OCI-LY7 (cell line): ENCODE measurements around the gene RAB24. TPM values are rescaled to one million over a fixed set of nuclear protein-coding genes. Genes with fewer than 3 reads are reported as not detected.

Experiments used
- BruUV-seq: library from RNA; stranded (reverse); fragments of 400-500 nt; replicated peaks from 2 replicates; lab custom pipeline; 2021; lab: Mats Ljungman, UMichigan
- CTCF ChIA-PET: fragments of 300-600 bp; sonication (Branson Sonifier 250); formaldehyde crosslinking; loops from one replicate; lab custom pipeline; 2022; ENCODE audit warnings: antibody characterized with exemption; ENCODE audit not compliant: unreplicated experiment; lab: Charles Lee
- POLR2A ChIA-PET: fragments of 300-600 bp; sonication (Branson Sonifier 250); formaldehyde crosslinking; loops from one replicate; lab custom pipeline; 2022; ENCODE audit warnings: antibody characterized with exemption; lab: Charles Lee
- DNase-seq: peaks from one replicate; pipeline ENCODE4 v3.0.0-alpha.2; 2015; ENCODE audit warnings: low spot score
- H2AFZ ChIP-seq: fragments of 200-600 bp; sonication (generic), shearing (Covaris generic); 2 replicates; pipeline ENCODE4 v1.6.1; 2014; ENCODE audit warnings: mild to moderate bottlenecking, antibody characterized with exemption, low read length, moderate library complexity
- H3K27ac ChIP-seq: fragments of 200-600 bp; sonication (generic); 2 replicates; pipeline ENCODE4 v1.5.1; 2014; ENCODE audit warnings: mixed run types, low read depth, mild to moderate bottlenecking, moderate library complexity, low read length, inconsistent platforms; ENCODE audit not compliant: poor library complexity, severe bottlenecking
- H3K36me3 ChIP-seq: fragments of 200-600 bp; sonication (generic); 2 replicates; pipeline ENCODE4 v1.6.1; 2014; ENCODE audit warnings: mild to moderate bottlenecking, antibody characterized with exemption, low read length, moderate library complexity, mixed read lengths; ENCODE audit not compliant: insufficient read depth
- H3K4me1 ChIP-seq: fragments of 200-600 bp; sonication (generic); 2 replicates; pipeline ENCODE4 v1.5.1; 2014; ENCODE audit warnings: mild to moderate bottlenecking, low read length; ENCODE audit not compliant: insufficient read depth, poor library complexity, severe bottlenecking
- H3K4me2 ChIP-seq: fragments of 200-600 bp; sonication (generic); 2 replicates; pipeline ENCODE4 v1.6.1; 2014; ENCODE audit warnings: mild to moderate bottlenecking, low read length
- H3K4me3 ChIP-seq: fragments of 200-600 bp; sonication (generic); 2 replicates; pipeline ENCODE4 v1.5.1; 2014; ENCODE audit warnings: mild to moderate bottlenecking, low read depth, low read length; ENCODE audit not compliant: poor library complexity, severe bottlenecking
- H3K79me2 ChIP-seq: fragments of 200-600 bp; sonication (generic); 2 replicates; pipeline ENCODE4 v1.6.1; 2016; ENCODE audit warnings: low read depth, mild to moderate bottlenecking, low read length, moderate library complexity, mixed read lengths; ENCODE audit not compliant: insufficient read depth
- H3K9me2 ChIP-seq: fragments of 200-600 bp; sonication (generic); 2 replicates; pipeline ENCODE4 v1.6.1; 2016; ENCODE audit warnings: mild to moderate bottlenecking, low read length, mixed read lengths; ENCODE audit not compliant: insufficient read depth
- H3K9me3 ChIP-seq: fragments of 200-600 bp; sonication (generic); 2 replicates; pipeline ENCODE4 v1.6.1; 2014; ENCODE audit warnings: mild to moderate bottlenecking, mixed run types, low read length, mixed read lengths
- H4K20me1 ChIP-seq: fragments of 200-600 bp; sonication (generic); 2 replicates; pipeline ENCODE4 v1.6.1; 2014; ENCODE audit warnings: mild to moderate bottlenecking, antibody characterized with exemption, low read length, moderate library complexity, mixed read lengths; ENCODE audit not compliant: insufficient read depth
- EZH2phosphoT487 ChIP-seq: fragments of 200-600 bp; sonication (generic); IDR thresholded peaks from 2 replicates; pipeline ENCODE4 v1.6.1; 2018; ENCODE audit warnings: low read depth, borderline replicate concordance, mild to moderate bottlenecking, mixed run types, antibody characterized with exemption, low read length, moderate library complexity, mixed read lengths
- intact Hi-C: fragments of 100-400 bp; cut with micrococcal nuclease; formaldehyde crosslinking; loops from one replicate; pipeline ENCODE4 v1.10.0; 2022; ENCODE audit not compliant: unreplicated experiment
- total RNA-seq, 2 experiments: library from RNA; depleted of rRNA in 1 of 2; stranded (reverse); fragments of >200 nt in 1 of 2; shearing (Covaris generic) in 1 of 2; gene quantifications; 2 replicates each; pipeline ENCODE4 v1.2.3, GENCODE V29; 2014 to 2022
- TF ChIP-seq, protein P1 (sequence below): fragments of 200-600 bp; sonication (generic); conservative IDR thresholded peaks from 2 replicates; pipeline ENCODE4 v1.5.1; 2014; ENCODE audit warnings: mild to moderate bottlenecking, antibody characterized with exemption, low read length, moderate library complexity, mixed read lengths

Gene RAB24
- total RNA-seq, 2 experiments from 2014 or later: 25.8 to 36.1 TPM

DNA sequence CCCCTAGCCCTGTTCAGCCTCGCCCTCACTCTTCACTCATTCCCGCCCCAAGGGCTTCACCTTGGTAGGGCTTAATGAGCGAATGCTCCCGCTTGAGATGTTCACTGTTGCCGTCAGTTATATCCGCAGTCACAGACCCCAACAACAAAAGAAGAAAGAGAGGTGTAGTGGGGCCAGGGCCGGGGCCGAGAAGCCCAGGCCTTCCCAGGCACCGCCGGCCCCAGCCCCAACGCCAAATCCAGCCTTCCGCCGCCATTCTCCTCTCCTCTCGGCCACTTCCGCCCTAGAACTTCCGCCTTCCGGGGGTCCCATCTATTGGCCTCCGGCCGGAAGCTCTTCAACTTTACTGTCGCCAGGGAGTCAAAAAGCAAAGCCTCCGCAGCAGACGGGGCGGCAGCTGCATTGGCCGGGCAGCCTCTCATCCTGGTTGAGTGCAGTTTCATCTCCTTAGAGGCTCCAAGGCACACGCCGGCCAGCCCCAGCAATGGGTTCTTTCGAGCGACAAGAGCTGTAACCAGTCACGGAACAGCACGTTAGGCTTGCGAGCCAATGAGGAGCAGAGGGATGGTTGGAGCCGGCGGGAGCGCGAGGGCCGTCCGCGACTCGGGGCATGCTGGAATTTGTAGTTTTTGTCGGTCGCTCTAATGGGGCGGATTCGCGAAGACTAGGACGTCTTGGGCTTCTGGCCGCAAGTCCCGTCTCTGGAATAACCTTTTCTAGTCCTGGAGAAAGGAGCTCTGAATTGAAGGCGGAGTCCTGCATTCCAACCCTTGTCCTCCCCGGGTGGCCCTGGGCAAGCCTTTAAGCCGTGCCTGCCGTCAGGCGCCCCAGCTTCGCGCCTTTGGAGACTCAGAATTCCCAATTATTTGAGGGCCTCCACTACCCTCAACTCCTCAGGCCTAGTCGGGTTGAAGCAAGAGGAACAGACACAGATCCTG, 48.1 kb upstream of the RAB24 start, which contains the start of gene LMAN2:
TSS of gene LMAN2 (minus strand) at position 277 of the 938 bp plus-strand sequence. CDS start at position 256, 21 bp downstream.
- H3K79me2 ChIP-seq: peaks cover 47% of the 10 kb centered on the region
- H3K4me3 ChIP-seq: peak within 1 kb of the TSS; percentile 90
- H3K9me3 ChIP-seq: peaks cover 8% of the 10 kb centered on the region
- H3K9me2 ChIP-seq: no peaks in the 10 kb centered on the region
- ChIA-PET POLR2A (interaction anchor here (0.6 to 5.4 kb wide), 12 partner anchors 9 to 823 kb away, joined by 3 to 35 read pairs (median 4); partner anchors contain the start of gene GRK6), CTCF (interaction anchor here (0.7 to 1.2 kb wide), 4 partner anchors 17 to 165 kb away, joined by 3 to 4 read pairs (median 3); partner anchors contain the start of gene DDX41)
- H4K20me1 ChIP-seq: peaks cover 11% of the 10 kb centered on the region; the same call in 1 of the 2 replicates
- peak; percentile 97 for DNase-seq
- no TSS peak for BruUV-seq
- intact Hi-C loops: loop anchor here (2.0 kb wide), 1 partner anchor 39 kb away; no protein-coding TSS in a partner anchor
- peak within 1 kb of the TSS; percentile 98 for H3K4me2 ChIP-seq
- H2AFZ ChIP-seq: peak within 1 kb of the TSS; percentile 94
- H3K27ac ChIP-seq: peak within 1 kb of the TSS; percentile 91
- peaks cover 47% of the 10 kb centered on the region for H3K4me1 ChIP-seq
- TF ChIP-seq, protein P1, sequence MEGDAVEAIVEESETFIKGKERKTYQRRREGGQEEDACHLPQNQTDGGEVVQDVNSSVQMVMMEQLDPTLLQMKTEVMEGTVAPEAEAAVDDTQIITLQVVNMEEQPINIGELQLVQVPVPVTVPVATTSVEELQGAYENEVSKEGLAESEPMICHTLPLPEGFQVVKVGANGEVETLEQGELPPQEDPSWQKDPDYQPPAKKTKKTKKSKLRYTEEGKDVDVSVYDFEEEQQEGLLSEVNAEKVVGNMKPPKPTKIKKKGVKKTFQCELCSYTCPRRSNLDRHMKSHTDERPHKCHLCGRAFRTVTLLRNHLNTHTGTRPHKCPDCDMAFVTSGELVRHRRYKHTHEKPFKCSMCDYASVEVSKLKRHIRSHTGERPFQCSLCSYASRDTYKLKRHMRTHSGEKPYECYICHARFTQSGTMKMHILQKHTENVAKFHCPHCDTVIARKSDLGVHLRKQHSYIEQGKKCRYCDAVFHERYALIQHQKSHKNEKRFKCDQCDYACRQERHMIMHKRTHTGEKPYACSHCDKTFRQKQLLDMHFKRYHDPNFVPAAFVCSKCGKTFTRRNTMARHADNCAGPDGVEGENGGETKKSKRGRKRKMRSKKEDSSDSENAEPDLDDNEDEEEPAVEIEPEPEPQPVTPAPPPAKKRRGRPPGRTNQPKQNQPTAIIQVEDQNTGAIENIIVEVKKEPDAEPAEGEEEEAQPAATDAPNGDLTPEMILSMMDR: no peak
- no peak for TF ChIP-seq EZH2phosphoT487
- peaks cover 25% of the 10 kb centered on the region for H3K36me3 ChIP-seq

DNA sequence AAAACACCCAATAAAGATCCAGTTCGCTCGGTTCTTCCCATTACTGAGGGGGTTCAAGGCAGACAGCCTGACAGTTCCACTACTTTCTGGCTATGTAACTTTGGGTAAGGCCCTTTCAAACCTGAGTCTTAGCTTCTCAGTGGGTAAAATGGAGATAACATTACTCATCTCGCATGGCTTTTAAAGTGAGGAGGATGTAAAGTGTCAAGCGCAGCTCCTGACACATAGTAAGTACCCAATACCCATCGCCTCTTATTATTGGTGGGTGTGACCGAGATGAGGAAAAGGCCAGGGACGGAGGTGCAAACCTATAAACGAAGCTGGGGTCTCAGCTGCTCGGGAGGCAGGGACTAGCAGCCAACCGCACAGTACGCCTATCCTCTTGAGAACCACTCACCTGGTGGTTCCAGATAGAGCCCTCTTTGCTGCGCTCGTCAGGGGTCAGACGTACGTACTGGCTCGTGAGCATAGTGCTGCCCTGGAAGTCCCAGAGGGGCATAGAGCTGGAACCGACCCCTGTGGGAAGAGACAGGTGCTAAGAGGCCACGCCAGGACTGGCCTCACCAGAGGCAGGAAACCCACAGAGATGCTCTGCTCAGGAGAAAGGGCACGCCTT, 47.4 kb upstream of the RAB24 start:
- BruUV-seq: no TSS peak
- no peak for DNase-seq
- ChIA-PET POLR2A (interaction anchor here (0.6 to 5.4 kb wide), 10 partner anchors 9 to 822 kb away, joined by 3 to 35 read pairs (median 3); no protein-coding TSS in a partner anchor), CTCF (interaction anchor here (1.2 kb wide), 1 partner anchor 41 kb away, joined by 3 read pairs; no protein-coding TSS in a partner anchor)
- Histone ChIP-seq H3K4me2 (peak overlapping the region; percentile 98), H3K4me1 (peaks cover 39% of the 10 kb centered on the region), H4K20me1 (peaks cover 11% of the 10 kb centered on the region; the same call in 1 of the 2 replicates), H3K79me2 (peaks cover 55% of the 10 kb centered on the region), H3K9me3 (peaks cover 8% of the 10 kb centered on the region), H3K9me2 (no peaks in the 10 kb centered on the region), H2AFZ (peak overlapping the region; percentile 94; the same call in 1 of the 2 replicates), H3K4me3 (peak overlapping the region; percentile 90), H3K36me3 (peaks cover 32% of the 10 kb centered on the region), H3K27ac (peak overlapping the region; percentile 91)
- TF ChIP-seq, protein P1: no peak
- no peak for TF ChIP-seq EZH2phosphoT487
- intact Hi-C loops: loop anchor here (2.0 kb wide), 1 partner anchor 38 kb away; no protein-coding TSS in a partner anchor
